ENCODE results near the gene RPP25L. TPM values are rescaled to one million over a fixed set of nuclear protein-coding genes. Genes with fewer than 3 reads are reported as not detected.

RPP25L gene
- polyA plus RNA-seq, 1 donor from 2014 or later: 31.4 TPM

- Histone ChIP-seq H3K9me3 (ENCODE audit: low read length) (no peaks in the 10 kb centered on the region), H3K27ac (ENCODE audit: low read length) (peak overlapping the region; percentile 89), H3F3A (ENCODE audit: insufficient read depth, low read length, poor library complexity, severe bottlenecking) (no peaks in the 10 kb centered on the region), H3K4me2 (ENCODE audit: low read length) (peak overlapping the region; percentile 95), H3K36me3 (ENCODE audit: insufficient read depth, low read length) (no peaks in the 10 kb centered on the region), H4K20me1 (ENCODE audit: insufficient read depth) (no peaks in the 10 kb centered on the region), H2AFZ (ENCODE audit: low read depth, low read length) (no peak overlapping the region), H3K9ac (ENCODE audit: low read length) (peak overlapping the region; percentile 90), H3K9me2 (ENCODE audit: insufficient read depth, low read length) (no peaks in the 10 kb centered on the region), H3K79me2 (replicated peaks; ENCODE audit: insufficient read depth, low read length) (no peaks in the 10 kb centered on the region), H3K4me3 (ENCODE audit: low read length) (peak overlapping the region; percentile 84), H3K27me3 (ENCODE audit: insufficient read depth, low read depth, low read length) (no peaks in the 10 kb centered on the region)
- TF ChIP-seq EZH2 (IDR thresholded peaks at IDR 0.05; ENCODE audit: borderline replicate concordance, insufficient read depth, low read length, poor library complexity, severe bottlenecking) (no peak), MXI1 (conservative IDR thresholded peaks at IDR 0.05; ENCODE audit: poor library complexity, severe bottlenecking) (no peak), EP300 (conservative IDR thresholded peaks at IDR 0.05; ENCODE audit: poor library complexity, severe bottlenecking) (no peak), TAF1 (IDR thresholded peaks at IDR 0.05; ENCODE audit: low read depth) (no peak), SMC3 (conservative IDR thresholded peaks at IDR 0.05; ENCODE audit: poor library complexity) (no peak), RAD21 (conservative IDR thresholded peaks at IDR 0.05) (no peak), POLR2AphosphoS5 (IDR thresholded peaks at IDR 0.05) (no peak), REST (IDR thresholded peaks at IDR 0.05; ENCODE audit: borderline replicate concordance) (no peak)
- TF ChIP-seq, protein P1, sequence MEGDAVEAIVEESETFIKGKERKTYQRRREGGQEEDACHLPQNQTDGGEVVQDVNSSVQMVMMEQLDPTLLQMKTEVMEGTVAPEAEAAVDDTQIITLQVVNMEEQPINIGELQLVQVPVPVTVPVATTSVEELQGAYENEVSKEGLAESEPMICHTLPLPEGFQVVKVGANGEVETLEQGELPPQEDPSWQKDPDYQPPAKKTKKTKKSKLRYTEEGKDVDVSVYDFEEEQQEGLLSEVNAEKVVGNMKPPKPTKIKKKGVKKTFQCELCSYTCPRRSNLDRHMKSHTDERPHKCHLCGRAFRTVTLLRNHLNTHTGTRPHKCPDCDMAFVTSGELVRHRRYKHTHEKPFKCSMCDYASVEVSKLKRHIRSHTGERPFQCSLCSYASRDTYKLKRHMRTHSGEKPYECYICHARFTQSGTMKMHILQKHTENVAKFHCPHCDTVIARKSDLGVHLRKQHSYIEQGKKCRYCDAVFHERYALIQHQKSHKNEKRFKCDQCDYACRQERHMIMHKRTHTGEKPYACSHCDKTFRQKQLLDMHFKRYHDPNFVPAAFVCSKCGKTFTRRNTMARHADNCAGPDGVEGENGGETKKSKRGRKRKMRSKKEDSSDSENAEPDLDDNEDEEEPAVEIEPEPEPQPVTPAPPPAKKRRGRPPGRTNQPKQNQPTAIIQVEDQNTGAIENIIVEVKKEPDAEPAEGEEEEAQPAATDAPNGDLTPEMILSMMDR (IDR thresholded peaks at IDR 0.05; ENCODE audit: poor library complexity, severe bottlenecking): no peak
These were observed 35.8 kb upstream of the RPP25L start for GRCh38 chr9:34647651-34648050.

DNA sequence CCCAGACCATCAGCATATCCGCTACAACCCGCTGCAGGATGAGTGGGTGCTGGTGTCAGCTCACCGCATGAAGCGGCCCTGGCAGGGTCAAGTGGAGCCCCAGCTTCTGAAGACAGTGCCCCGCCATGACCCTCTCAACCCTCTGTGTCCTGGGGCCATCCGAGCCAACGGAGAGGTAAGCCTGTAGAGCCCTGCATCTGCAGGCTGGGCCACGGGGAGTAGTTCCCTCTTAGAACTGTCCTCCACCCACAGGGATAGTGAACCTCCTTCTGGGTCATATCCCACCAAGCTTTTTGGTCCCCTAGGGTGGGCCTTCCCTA is 35.1 kb upstream of the RPP25L start:
- H3K9ac ChIP-seq (ENCODE audit: low read length): peak overlapping the region; percentile 90
- TF ChIP-seq MXI1 (conservative IDR thresholded peaks at IDR 0.05; ENCODE audit: poor library complexity, severe bottlenecking): no peak
- TF ChIP-seq EZH2 (IDR thresholded peaks at IDR 0.05; ENCODE audit: borderline replicate concordance, insufficient read depth, low read length, poor library complexity, severe bottlenecking): no peak
- no peak for TF ChIP-seq EP300 (conservative IDR thresholded peaks at IDR 0.05; ENCODE audit: poor library complexity, severe bottlenecking)
- TF ChIP-seq POLR2AphosphoS5 (IDR thresholded peaks at IDR 0.05): no peak
- TF ChIP-seq, protein P1 (IDR thresholded peaks at IDR 0.05; ENCODE audit: poor library complexity, severe bottlenecking): no peak
- no peak for TF ChIP-seq TAF1 (IDR thresholded peaks at IDR 0.05; ENCODE audit: low read depth)
- TF ChIP-seq REST (IDR thresholded peaks at IDR 0.05; ENCODE audit: borderline replicate concordance): no peak
- no peaks in the 10 kb centered on the region for H3K27me3 ChIP-seq (ENCODE audit: insufficient read depth, low read depth, low read length)
- H4K20me1 ChIP-seq (ENCODE audit: insufficient read depth): no peaks in the 10 kb centered on the region
- H3K4me2 ChIP-seq (ENCODE audit: low read length): peak overlapping the region; percentile 95
- no peaks in the 10 kb centered on the region for H3K9me3 ChIP-seq (ENCODE audit: low read length)
- peak overlapping the region; percentile 84 for H3K4me3 ChIP-seq (ENCODE audit: low read length)
- no peaks in the 10 kb centered on the region for H3K9me2 ChIP-seq (ENCODE audit: insufficient read depth, low read length)
- H2AFZ ChIP-seq (ENCODE audit: low read depth, low read length): peak overlapping the region; percentile 91
- H3F3A ChIP-seq (ENCODE audit: insufficient read depth, low read length, poor library complexity, severe bottlenecking): no peaks in the 10 kb centered on the region
- H3K36me3 ChIP-seq (ENCODE audit: insufficient read depth, low read length): no peaks in the 10 kb centered on the region
- no peaks in the 10 kb centered on the region for H3K79me2 ChIP-seq (replicated peaks; ENCODE audit: insufficient read depth, low read length)
- peak overlapping the region; percentile 89 for H3K27ac ChIP-seq (ENCODE audit: low read length)
